ENCODE results near the gene DACH1. TPM values are rescaled to one million over a fixed set of nuclear protein-coding genes. Genes with fewer than 3 reads are reported as not detected.

The DACH1 gene
- total RNA-seq, 2 donors from 2014 or later, result 0.42 TPM; not detected in 1

DNA sequence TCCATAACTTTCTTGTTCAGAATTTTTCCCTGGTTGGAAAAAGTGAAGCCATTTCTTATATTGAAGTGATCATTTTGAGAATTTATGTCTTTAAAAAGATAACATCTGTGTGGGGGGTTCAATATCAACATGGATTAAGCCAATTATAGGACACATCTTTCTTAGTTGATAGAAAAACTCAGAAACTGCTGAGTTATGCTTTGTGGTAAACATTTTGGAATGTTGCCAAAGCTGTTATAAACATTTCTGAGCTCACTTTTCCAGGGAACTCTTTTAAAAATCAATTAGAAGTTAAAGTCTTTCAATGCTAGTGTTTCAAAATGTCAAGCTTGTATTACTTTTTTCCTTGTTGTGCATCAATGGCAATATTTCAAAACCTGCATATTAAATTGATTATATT is 248.8 kb downstream of the DACH1 start:
- H3K4me3 Mint-ChIP-seq, result no peak overlapping the region
- no peak overlapping the region for H3K27ac Mint-ChIP-seq
- ATAC-seq, result no peak

DNA sequence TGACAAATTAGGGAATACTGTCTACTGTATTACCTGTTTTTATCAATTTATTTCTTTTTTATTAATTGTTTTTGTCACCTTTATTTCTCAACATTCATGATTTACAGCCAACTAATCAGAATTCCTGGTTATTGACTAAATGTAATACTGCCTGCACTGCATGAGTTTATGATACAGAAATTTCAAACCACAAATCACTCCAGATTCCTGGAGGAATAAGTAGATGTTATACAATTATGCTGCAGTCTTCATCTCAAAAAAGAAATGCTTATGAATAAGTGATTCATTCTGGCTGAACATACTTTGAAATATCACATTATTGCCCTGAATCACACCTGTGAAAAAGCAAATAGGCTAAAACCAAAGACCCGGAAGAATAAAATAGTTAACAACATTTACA is 249.7 kb downstream of the DACH1 start:
- Mint-ChIP-seq H3K27me3 (no peaks in the 10 kb centered on the region), H3K36me3 (peaks cover 7% of the 10 kb centered on the region), H3K27ac (no peak overlapping the region), H3K4me1 (ENCODE audit: low read depth in 2 of 2) (peaks cover 0 to 8% of the 10 kb centered on the region in 2 donors), H3K9me3 (peaks cover 8% of the 10 kb centered on the region), H3K4me3 (no peak overlapping the region)
- ATAC-seq, result no peak
- no peak for DNase-seq (ENCODE audit: low spot score)

More for the DNA sequence above, 248.8 kb downstream of the DACH1 start:
- Mint-ChIP-seq H3K36me3 (peaks cover 1% of the 10 kb centered on the region), H3K9me3 (peaks cover 3% of the 10 kb centered on the region), H3K27me3 (no peaks in the 10 kb centered on the region), H3K4me1 (ENCODE audit: low read depth in 2 of 2) (peaks cover 0 to 3% of the 10 kb centered on the region in 2 donors)
- DNase-seq (ENCODE audit: low spot score), result no peak

DNA sequence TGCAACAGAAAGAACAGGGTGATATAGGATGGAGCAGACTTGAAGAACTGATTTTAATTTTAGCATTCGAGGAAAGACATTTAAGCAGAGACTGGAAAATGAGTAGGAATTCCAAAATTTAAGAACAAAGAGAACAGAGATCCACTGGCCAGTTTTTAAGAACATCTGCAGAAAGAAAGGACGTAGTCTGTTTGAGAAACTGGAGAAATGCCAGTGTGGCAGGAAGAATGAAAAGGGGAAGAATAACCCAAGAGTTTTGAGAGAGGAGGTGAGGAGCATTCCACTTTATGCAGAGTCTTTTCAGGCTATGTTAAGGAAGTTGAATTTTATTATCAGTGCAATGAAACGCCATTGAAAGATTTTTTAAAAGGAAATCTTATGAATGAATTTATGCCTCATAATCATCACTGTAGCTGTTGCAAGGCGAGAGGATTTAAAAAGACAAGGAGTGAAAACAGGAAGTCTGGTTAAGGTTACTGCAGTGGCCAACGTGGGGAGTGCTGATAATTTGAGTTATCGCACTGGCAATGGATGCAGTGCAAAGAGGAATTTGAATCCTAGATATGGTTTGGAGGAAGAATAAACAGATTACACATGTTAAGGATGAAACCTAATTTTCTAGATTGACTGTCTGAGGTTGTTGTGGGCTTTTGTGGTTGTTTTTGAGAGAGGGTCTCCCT is 253.8 kb downstream of the DACH1 start:
- H3K27me3 Mint-ChIP-seq, result no peaks in the 10 kb centered on the region
- ATAC-seq, result no peak
- peaks cover 8% of the 10 kb centered on the region for H3K9me3 Mint-ChIP-seq
- H3K4me3 Mint-ChIP-seq, result no peak overlapping the region
- DNase-seq (ENCODE audit: low spot score), result no peak
- peaks cover 7% of the 10 kb centered on the region for H3K36me3 Mint-ChIP-seq
- H3K4me1 Mint-ChIP-seq (ENCODE audit: low read depth in 2 of 2), result peaks cover 0 to 8% of the 10 kb centered on the region in 2 donors
- no peak overlapping the region for H3K27ac Mint-ChIP-seq

DNA sequence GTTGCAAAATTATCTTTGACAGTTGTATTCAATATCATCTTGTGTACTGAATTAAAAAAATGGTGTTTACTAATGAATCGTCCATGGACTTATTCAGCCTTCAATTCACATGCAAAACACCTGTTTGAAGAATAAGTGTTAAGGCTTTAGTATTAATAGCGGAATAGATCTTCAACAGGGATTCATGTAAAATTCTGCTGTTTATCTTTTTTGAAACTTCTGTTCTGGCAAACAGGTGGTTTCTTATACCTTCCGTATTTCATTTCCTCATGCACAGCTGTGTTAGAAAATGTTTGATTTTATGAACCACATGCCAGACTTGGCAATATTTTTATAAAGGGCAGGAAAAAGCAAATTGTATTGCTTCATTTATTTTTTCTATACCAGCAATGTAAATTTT is 255.7 kb downstream of the DACH1 start:
- H3K4me3 Mint-ChIP-seq, result no peak overlapping the region
- H3K27ac Mint-ChIP-seq, result no peak overlapping the region
- peaks cover 8% of the 10 kb centered on the region for H3K9me3 Mint-ChIP-seq
- H3K27me3 Mint-ChIP-seq, result no peaks in the 10 kb centered on the region
- no peak for DNase-seq (ENCODE audit: low spot score)
- H3K4me1 Mint-ChIP-seq (ENCODE audit: low read depth in 2 of 2), result peaks cover 0 to 8% of the 10 kb centered on the region in 2 donors
- peaks cover 7% of the 10 kb centered on the region for H3K36me3 Mint-ChIP-seq
- no peak for ATAC-seq

DNA sequence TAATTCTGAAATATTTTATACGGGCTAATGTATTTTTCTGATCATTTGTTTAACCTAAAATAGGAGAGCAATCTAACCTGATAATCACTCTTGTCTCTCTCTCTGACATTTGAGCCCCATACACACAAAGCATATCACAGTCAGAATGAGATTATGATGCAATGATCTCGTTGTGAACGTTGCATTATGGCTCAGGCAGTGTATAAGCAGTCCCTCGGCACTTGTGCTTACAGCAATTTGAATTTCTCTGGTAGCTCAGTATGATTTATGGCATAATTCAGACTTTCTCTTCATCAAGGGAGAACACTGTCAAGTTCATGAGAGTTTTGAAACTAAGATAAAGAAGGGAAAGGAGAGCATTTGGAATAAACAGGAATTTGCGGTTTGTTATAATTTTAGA is 256.1 kb downstream of the DACH1 start:
- Mint-ChIP-seq H3K4me3 (no peak overlapping the region), H3K27ac (no peak overlapping the region), H3K4me1 (ENCODE audit: low read depth in 2 of 2) (peaks cover 0 to 8% of the 10 kb centered on the region in 2 donors), H3K36me3 (peaks cover 7% of the 10 kb centered on the region), H3K9me3 (peaks cover 8% of the 10 kb centered on the region), H3K27me3 (no peaks in the 10 kb centered on the region)
- ATAC-seq (no peak), DNase-seq (ENCODE audit: low spot score) (no peak)

DNA sequence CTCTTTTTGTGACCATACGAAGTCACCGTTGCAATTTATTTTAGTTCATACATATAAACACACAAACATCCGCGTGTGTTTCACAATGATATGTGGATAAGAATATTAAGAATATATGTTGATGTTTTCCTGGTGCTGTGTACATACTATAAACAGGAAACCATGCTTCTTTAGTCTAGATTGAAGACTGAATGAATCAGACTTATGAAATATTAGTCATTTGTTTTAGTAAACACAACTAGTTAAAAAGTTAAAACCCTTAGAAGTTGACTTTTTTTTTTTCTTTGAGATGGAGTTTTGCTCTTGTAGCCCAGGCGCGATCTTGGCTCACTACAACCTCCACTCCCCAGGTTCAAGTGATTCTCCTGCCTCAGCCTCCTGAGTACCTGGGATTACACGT is 257.7 kb downstream of the DACH1 start:
- Mint-ChIP-seq H3K27me3 (no peaks in the 10 kb centered on the region), H3K4me3 (no peak overlapping the region), H3K9me3 (peaks cover 8% of the 10 kb centered on the region), H3K4me1 (ENCODE audit: low read depth in 2 of 2) (peaks cover 0 to 8% of the 10 kb centered on the region in 2 donors), H3K27ac (no peak overlapping the region), H3K36me3 (peaks cover 7% of the 10 kb centered on the region)
- ATAC-seq (no peak), DNase-seq (ENCODE audit: low spot score) (no peak)

DNA sequence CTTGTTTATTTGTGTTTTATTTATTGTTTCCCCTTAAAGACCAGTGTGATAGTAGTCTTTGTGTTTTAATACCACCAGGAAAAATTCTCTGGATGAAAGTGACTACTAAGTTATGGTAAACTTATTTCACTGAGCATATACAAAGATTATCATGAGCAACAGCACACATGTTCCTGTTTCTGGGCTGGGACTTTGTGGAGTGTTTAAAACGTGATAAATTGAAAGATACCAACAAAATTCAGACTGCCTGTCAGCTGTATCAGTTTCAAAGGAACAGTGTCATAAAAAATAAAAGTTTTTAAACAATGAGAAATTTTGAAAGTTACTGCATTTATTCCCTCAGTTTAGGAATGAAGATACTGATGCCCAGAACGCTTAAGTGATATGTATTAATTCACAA is 259.4 kb downstream of the DACH1 start:
- no peaks in the 10 kb centered on the region for H3K36me3 Mint-ChIP-seq
- no peak overlapping the region for H3K4me3 Mint-ChIP-seq

DNA sequence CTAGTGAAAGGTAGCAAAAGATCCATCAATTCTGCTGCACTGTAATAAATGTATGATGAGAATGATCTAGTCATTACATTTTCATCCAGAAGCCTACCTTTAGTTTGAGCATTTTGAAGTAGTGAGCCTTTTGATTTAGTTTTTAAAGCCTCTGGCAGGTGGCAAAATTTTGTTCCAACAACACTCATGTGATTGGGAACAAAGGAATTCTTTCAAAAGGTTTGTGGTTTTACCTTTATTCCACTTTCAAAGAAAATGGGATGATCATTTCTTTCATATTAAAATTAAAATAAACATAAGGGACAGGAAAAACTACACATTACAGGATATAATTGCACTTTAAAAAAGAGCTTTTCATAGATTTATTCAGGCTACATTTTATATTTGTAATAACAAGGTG is 260.2 kb downstream of the DACH1 start:
- DNase-seq (ENCODE audit: low spot score) (no peak), ATAC-seq (no peak)
- no peaks in the 10 kb centered on the region for H3K27me3 Mint-ChIP-seq
- no peaks in the 10 kb centered on the region for H3K4me1 Mint-ChIP-seq (ENCODE audit: low read depth in 2 of 2)
- no peaks in the 10 kb centered on the region for H3K36me3 Mint-ChIP-seq
- H3K9me3 Mint-ChIP-seq, result no peaks in the 10 kb centered on the region
- H3K4me3 Mint-ChIP-seq, result no peak overlapping the region
- H3K27ac Mint-ChIP-seq, result no peak overlapping the region

More for the DNA sequence above, 259.4 kb downstream of the DACH1 start:
- Mint-ChIP-seq H3K27me3 (no peaks in the 10 kb centered on the region), H3K4me1 (ENCODE audit: low read depth in 2 of 2) (no peaks in the 10 kb centered on the region), H3K9me3 (no peaks in the 10 kb centered on the region), H3K27ac (no peak overlapping the region)
- no peak for DNase-seq (ENCODE audit: low spot score)
- ATAC-seq, result no peak

DNA sequence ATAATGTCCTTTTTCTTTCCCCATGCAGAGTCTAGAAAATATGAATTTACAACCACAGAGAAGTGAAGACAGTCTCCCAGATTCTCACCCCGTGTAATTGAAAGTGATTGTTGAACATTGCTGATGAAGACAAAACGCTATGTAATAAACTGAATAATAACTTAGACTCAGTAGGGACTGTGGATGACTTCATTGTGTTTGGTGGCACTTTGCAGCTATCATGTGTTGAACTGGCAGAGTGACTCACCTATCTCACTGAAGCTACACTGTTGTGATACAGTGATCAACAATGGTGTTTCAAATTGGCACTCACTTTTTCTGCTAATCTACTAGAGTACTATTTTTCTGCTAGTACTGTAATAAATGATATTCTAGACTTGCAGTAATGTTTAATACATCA is 261.3 kb downstream of the DACH1 start:
- H3K4me3 Mint-ChIP-seq, result no peak overlapping the region
- no peak overlapping the region for H3K27ac Mint-ChIP-seq
- DNase-seq (ENCODE audit: low spot score), result no peak
- H3K36me3 Mint-ChIP-seq, result no peaks in the 10 kb centered on the region
- no peaks in the 10 kb centered on the region for H3K4me1 Mint-ChIP-seq (ENCODE audit: low read depth in 2 of 2)
- no peak for ATAC-seq
- H3K27me3 Mint-ChIP-seq, result no peaks in the 10 kb centered on the region
- H3K9me3 Mint-ChIP-seq, result no peaks in the 10 kb centered on the region

DNA sequence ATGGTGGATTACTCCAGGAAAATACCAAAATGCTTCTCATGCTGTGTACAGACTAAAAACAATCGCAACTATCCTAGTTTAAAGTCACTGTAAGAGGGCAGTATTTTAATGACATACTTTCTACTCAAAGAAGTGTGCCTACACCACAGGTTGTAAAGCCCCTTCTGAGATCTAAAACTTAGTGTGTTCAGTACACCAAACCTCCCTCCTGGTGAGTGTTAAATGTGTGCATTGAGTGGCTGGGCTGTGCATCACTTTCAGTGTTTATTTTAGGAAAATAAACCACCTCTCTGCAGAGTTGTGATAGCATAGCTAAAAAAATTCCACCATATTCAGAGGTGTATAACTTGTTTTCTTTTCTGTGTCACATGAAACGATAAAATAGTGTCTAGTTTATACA is 263.7 kb downstream of the DACH1 start:
- H3K4me1 Mint-ChIP-seq (ENCODE audit: low read depth in 2 of 2), result no peaks in the 10 kb centered on the region
- H3K27me3 Mint-ChIP-seq, result no peaks in the 10 kb centered on the region

DNA sequence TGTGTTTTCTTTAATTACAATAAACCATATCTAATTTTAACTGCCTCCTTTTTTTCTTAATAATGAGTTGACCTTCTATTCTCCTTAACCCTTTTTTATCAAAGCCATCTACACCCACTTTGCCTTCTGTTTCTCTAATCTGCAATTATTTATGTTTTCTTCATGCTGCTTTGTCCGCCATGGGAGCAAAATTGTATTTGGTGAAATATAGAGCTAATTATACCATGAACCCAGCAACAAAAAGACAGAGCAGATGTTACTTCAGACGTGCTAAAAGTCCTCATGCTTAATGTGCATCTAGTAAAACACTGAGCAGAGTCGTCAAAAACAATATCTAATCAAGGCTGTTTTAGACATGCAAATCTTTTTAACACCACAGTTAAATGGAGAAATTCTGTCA is 264.7 kb downstream of the DACH1 start:
- Mint-ChIP-seq H3K36me3 (no peaks in the 10 kb centered on the region), H3K4me1 (ENCODE audit: low read depth in 2 of 2) (no peaks in the 10 kb centered on the region), H3K27me3 (no peaks in the 10 kb centered on the region), H3K4me3 (no peak overlapping the region), H3K27ac (no peak overlapping the region), H3K9me3 (no peaks in the 10 kb centered on the region)
- DNase-seq (ENCODE audit: low spot score) (no peak), ATAC-seq (no peak)

More for the DNA sequence above, 263.7 kb downstream of the DACH1 start:
- H3K36me3 Mint-ChIP-seq, result no peaks in the 10 kb centered on the region
- no peaks in the 10 kb centered on the region for H3K9me3 Mint-ChIP-seq
- ATAC-seq, result no peak
- DNase-seq (ENCODE audit: low spot score), result no peak
- H3K4me3 Mint-ChIP-seq, result no peak overlapping the region
- no peak overlapping the region for H3K27ac Mint-ChIP-seq

DNA sequence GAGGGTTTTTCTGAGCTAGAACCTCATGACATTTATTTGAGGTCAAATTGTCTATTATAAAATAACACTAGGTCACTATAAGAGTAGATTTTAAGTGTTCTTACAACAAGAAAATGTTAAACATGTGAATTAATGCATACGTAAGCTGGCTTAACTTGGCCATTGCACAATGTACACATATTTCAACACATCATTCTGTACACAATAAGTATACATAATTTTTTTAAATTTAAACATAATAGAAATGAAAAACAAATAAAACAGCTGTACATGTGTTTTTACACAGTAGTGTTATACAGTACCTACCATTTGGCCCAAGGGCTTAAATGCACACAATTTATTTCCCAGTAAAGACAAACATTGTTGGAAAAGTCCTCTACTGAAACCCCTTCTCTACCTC is 269.9 kb downstream of the DACH1 start:
- H3K36me3 Mint-ChIP-seq, result no peaks in the 10 kb centered on the region
- ATAC-seq, result no peak
- no peak overlapping the region for H3K27ac Mint-ChIP-seq
- no peak overlapping the region for H3K4me3 Mint-ChIP-seq
- no peaks in the 10 kb centered on the region for H3K27me3 Mint-ChIP-seq
- H3K9me3 Mint-ChIP-seq, result peaks cover 3% of the 10 kb centered on the region
- H3K4me1 Mint-ChIP-seq (ENCODE audit: low read depth in 2 of 2), result no peaks in the 10 kb centered on the region
- no peak for DNase-seq (ENCODE audit: low spot score)

DNA sequence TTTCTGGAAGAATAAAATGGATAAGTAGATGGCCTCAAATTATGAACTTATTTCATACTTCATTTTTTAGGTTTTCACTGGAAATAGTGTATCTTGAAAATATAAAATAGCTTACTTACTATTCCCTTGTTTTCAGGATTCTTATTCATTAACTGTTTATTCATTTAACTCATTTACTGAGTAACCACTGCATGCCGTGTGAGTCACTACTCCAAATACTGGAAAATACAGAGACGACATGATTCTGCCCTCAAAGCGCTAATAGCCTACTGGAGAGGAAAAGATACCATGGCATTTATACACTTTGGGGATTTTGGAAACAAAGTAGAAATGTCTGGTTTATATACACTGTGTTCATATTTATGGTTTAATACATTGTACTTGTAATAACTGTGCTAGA is 270.9 kb downstream of the DACH1 start:
- ATAC-seq, result no peak
- H3K4me1 Mint-ChIP-seq (ENCODE audit: low read depth in 2 of 2), result no peaks in the 10 kb centered on the region
- no peak overlapping the region for H3K27ac Mint-ChIP-seq

DNA sequence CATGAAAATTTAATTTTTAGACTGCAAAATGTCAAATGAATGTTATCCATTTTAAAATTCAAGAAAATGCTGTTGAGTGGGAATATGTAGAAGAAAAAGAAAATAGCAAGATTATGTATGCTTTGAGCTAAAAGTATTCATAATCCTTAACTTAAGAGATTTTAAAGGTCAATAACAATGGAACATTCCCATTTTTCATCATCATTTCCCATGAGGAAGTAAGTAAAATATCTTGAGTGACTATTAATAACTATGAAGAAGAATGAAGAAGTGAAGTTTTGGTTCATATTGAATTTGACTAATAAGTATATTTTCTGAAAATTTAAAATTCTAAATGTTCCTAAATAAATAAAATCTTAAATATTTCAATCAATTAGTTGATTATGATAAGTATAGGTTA is 273.4 kb downstream of the DACH1 start:
- H3K36me3 Mint-ChIP-seq, result peaks cover 4% of the 10 kb centered on the region
- no peak overlapping the region for H3K4me3 Mint-ChIP-seq

More for the DNA sequence above, 270.9 kb downstream of the DACH1 start:
- peaks cover 4% of the 10 kb centered on the region for H3K36me3 Mint-ChIP-seq
- H3K9me3 Mint-ChIP-seq, result peaks cover 6% of the 10 kb centered on the region
- H3K4me3 Mint-ChIP-seq, result no peak overlapping the region
- no peak for DNase-seq (ENCODE audit: low spot score)
- no peaks in the 10 kb centered on the region for H3K27me3 Mint-ChIP-seq

DNA sequence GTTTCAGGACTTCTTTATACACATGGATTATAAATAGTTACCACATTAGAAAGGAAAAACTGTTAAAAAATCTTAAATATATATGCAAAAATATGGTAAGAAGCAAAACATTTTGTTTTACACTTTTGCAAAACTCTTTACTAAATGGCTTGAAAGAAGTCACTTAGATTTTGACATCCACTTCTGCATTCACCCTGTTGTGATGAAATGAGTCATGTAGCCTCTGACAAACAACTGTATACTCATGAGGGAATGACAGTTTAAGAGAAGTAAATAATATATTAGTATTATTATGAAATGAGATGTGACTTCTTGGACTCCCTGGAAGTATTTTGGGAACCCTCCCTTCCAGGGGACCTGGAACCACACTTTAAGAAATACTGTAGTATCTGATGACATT is 275.6 kb downstream of the DACH1 start:
- Mint-ChIP-seq H3K9me3 (peaks cover 3% of the 10 kb centered on the region), H3K36me3 (peaks cover 4% of the 10 kb centered on the region), H3K4me3 (no peak overlapping the region), H3K4me1 (ENCODE audit: low read depth in 2 of 2) (no peaks in the 10 kb centered on the region), H3K27ac (no peak overlapping the region), H3K27me3 (no peaks in the 10 kb centered on the region)
- ATAC-seq, result no peak
- no peak for DNase-seq (ENCODE audit: low spot score)

More for the DNA sequence above, 273.4 kb downstream of the DACH1 start:
- Mint-ChIP-seq H3K9me3 (peaks cover 6% of the 10 kb centered on the region), H3K4me1 (ENCODE audit: low read depth in 2 of 2) (no peaks in the 10 kb centered on the region), H3K27me3 (no peaks in the 10 kb centered on the region), H3K27ac (no peak overlapping the region)
- DNase-seq (ENCODE audit: low spot score) (no peak), ATAC-seq (no peak)

Measured in natural killer cell treated with Interleukin-12 subunit alpha and Interleukin-12 subunit beta and Interleukin-15 and Interleukin-18, amount 100 ng/mL, for 72 hours (primary cell).